Liver (tissue), 9 donors: Measurements from ENCODE around the gene GRB2. TPM values are rescaled to one million over a fixed set of nuclear protein-coding genes. Genes with fewer than 3 reads are reported as not detected.
"Not testable (repeated sequence)": the region's sequence is repeated elsewhere in the genome, so short reads cannot be mapped to it uniquely, and the experiment has no call there.

Experiments used
- DNase-seq: peaks from one replicate; pipeline ENCODE4 v3.0.0-alpha.2; 2017; ENCODE audit warnings: low spot score
- H3K27ac ChIP-seq, 2 donors: one replicate each; pipeline ENCODE4 v1.7.0; 2013; ENCODE audit warnings: inconsistent platforms in 2 of 2, low read length in 2 of 2, control low read depth in 1 of 2, low read depth in 1 of 2, mild to moderate bottlenecking in 1 of 2
- H3K27me3 ChIP-seq, 4 donors: one replicate each; pipeline versions ENCODE4 v1.6.1 to v1.7.0; 2013; ENCODE audit warnings: low read length in 3 of 4, inconsistent platforms in 1 of 4, mild to moderate bottlenecking in 1 of 4, moderate library complexity in 1 of 4; ENCODE audit not compliant: control insufficient read depth in 4 of 4, insufficient read depth in 4 of 4
- H3K36me3 ChIP-seq, 4 donors: one replicate each; pipeline versions ENCODE4 v1.6.1 to v1.7.0; 2013; ENCODE audit warnings: low read length in 3 of 4, mild to moderate bottlenecking in 3 of 4, low read depth in 1 of 4, moderate library complexity in 1 of 4; ENCODE audit not compliant: control insufficient read depth in 4 of 4, insufficient read depth in 3 of 4
- H3K4me1 ChIP-seq, 4 donors: one replicate each; pipeline versions ENCODE4 v1.6.1 to v1.7.0; 2013; ENCODE audit warnings: low read length in 3 of 4, mild to moderate bottlenecking in 3 of 4, moderate library complexity in 1 of 4; ENCODE audit not compliant: control insufficient read depth in 4 of 4, insufficient read depth in 4 of 4
- H3K4me3 ChIP-seq, 3 donors: one replicate each; pipeline versions ENCODE4 v1.6.1 to v1.7.0; 2013; ENCODE audit warnings: low read length in 3 of 3, control low read depth in 1 of 3, low read depth in 1 of 3, mild to moderate bottlenecking in 1 of 3
- H3K9ac ChIP-seq, 2 donors: one replicate each; pipeline ENCODE4 v1.7.0; 2013; ENCODE audit warnings: low read length in 2 of 2, mild to moderate bottlenecking in 2 of 2, moderate library complexity in 2 of 2, control low read depth in 1 of 2, low read depth in 1 of 2
- H3K9me3 ChIP-seq, 4 donors: one replicate each; pipeline versions ENCODE4 v1.6.1 to v1.7.0; 2013; ENCODE audit warnings: low read length in 3 of 4; ENCODE audit not compliant: control insufficient read depth in 4 of 4
- ATF3 ChIP-seq: IDR thresholded peaks from 2 replicates; pipeline ENCODE4 v1.6.1; 2016; ENCODE audit warnings: antibody characterized with exemption
- EGR1 ChIP-seq, 2 donors: IDR thresholded peaks; 2 replicates each; pipeline ENCODE4 v1.6.1; 2016 to 2018; ENCODE audit warnings: antibody characterized with exemption in 2 of 2, low read depth in 2 of 2
- FOXA1 ChIP-seq: IDR thresholded peaks from 2 replicates; pipeline ENCODE4 v1.6.1; 2016; ENCODE audit warnings: antibody characterized with exemption
- FOXA2 ChIP-seq: IDR thresholded peaks from 2 replicates; pipeline ENCODE4 v1.6.1; 2016; ENCODE audit warnings: antibody characterized with exemption
- GABPA ChIP-seq, 2 donors: IDR thresholded peaks in 1 of 2; conservative IDR thresholded peaks in 1 of 2; 2 replicates each; pipeline ENCODE4 v1.6.1; 2016; ENCODE audit warnings: antibody characterized with exemption in 2 of 2, mild to moderate bottlenecking in 1 of 2, moderate library complexity in 1 of 2
- JUND ChIP-seq, 2 donors: IDR thresholded peaks; 2 replicates each; pipeline ENCODE4 v1.6.1; 2016; ENCODE audit warnings: antibody characterized with exemption in 2 of 2
- RAD21 ChIP-seq, 2 donors: IDR thresholded peaks; 2 replicates each; pipeline ENCODE4 v1.6.1; 2016; ENCODE audit warnings: antibody characterized with exemption in 2 of 2, mild to moderate bottlenecking in 2 of 2
- RXRA ChIP-seq, 2 donors: IDR thresholded peaks; 2 replicates each; pipeline ENCODE4 v1.6.1; 2017 to 2018; ENCODE audit warnings: antibody characterized with exemption in 2 of 2, mild to moderate bottlenecking in 1 of 2
- SP1 ChIP-seq: IDR thresholded peaks from 2 replicates; pipeline ENCODE4 v1.6.1; 2018; ENCODE audit warnings: antibody characterized with exemption, mild to moderate bottlenecking
- TAF1 ChIP-seq: conservative IDR thresholded peaks from 2 replicates; pipeline ENCODE4 v1.6.1; 2016; ENCODE audit warnings: antibody characterized with exemption, mild to moderate bottlenecking
- YY1 ChIP-seq: IDR thresholded peaks from 2 replicates; pipeline ENCODE4 v1.6.1; 2016; ENCODE audit warnings: antibody characterized with exemption, mild to moderate bottlenecking
- ZBTB33 ChIP-seq: IDR thresholded peaks from 2 replicates; pipeline ENCODE4 v1.6.1; 2016; ENCODE audit warnings: antibody characterized with exemption
- WGBS: extraction: QIAGEN DNeasy Blood & Tissue Kit; methylation state at CpG from one replicate; pipeline ENCODE4 v1.1.7; 2013; 5-methylcytosine and 5-hydroxymethylcytosine counted together
- polyA plus RNA-seq, 2 donors: library from polyadenylated mRNA; stranded (reverse) in 1 of 2; unstranded in 1 of 2; fragments of 200-250 nt in 1 of 2; fragments of >200 nt in 1 of 2; fragmentation: Nextera tagmentation in 1 of 2; extraction: Ambion mirVana in 1 of 2; gene quantifications; one replicate each; pipeline versions ENCODE4 v1.2.1 to v1.2.3, GENCODE V29; 2013 to 2015
- total RNA-seq, 2 donors: library from RNA; depleted of rRNA; stranded (reverse); fragments of >200 nt; gene quantifications; one replicate each; pipeline ENCODE4 v1.2.3, GENCODE V29; 2014
- TF ChIP-seq, protein P1 (sequence below): IDR thresholded peaks from 2 replicates; pipeline ENCODE4 v1.6.1; 2016; ENCODE audit warnings: antibody characterized with exemption
- TF ChIP-seq, protein P2 (sequence below): fragments of 150-350 bp; IDR thresholded peaks from 2 replicates; pipeline ENCODE4 v1.5.1; 2017; ENCODE audit warnings: improper control_type of control experiment, low read depth, low read length; ENCODE audit not compliant: missing input control
- donor health status: healthy.
- donor health status: healthy.
- donor health status: healthy.
- donor health status: healthy.
- donor health status: healthy.

Gene GRB2
- total RNA-seq (10 to 100 TPM; 49.3 to 91.8 TPM), polyA plus RNA-seq (10 to 100 TPM; 36.0 to 49.9 TPM)

- DNase-seq: peak; percentile 99
- Histone ChIP-seq H3K9me3 (no peaks in the 10 kb centered on the region), H3K27ac (peak within 1 kb of the TSS; percentile 80 to 81), H3K36me3 (no peaks in the 10 kb centered on the region), H3K4me3 (peak within 1 kb of the TSS; percentile 73 to 87 (median 84)), H3K9ac (peak within 1 kb of the TSS; percentile 72 to 86), H3K4me1 (peaks cover 1 to 18% (median 11%) of the 10 kb centered on the region in 4 donors), H3K27me3 (no peaks in the 10 kb centered on the region)
- TF ChIP-seq EGR1 (IDR thresholded peaks at IDR 0.05; ENCODE audit: low read depth in 2 of 2) (peak in 1 of 2 donors; percentile 64), GABPA (IDR thresholded peaks at IDR 0.05 in 1 of 2, conservative IDR thresholded peaks at IDR 0.05 in 1 of 2) (peak in 1 of 2 donors; percentile 84), YY1 (peak; percentile 40), RXRA (IDR thresholded peaks at IDR 0.05) (peak; percentile 14 to 17), JUND (IDR thresholded peaks at IDR 0.05) (no peak), SP1 (peak; percentile 42), ZBTB33 (peak; percentile 99), TAF1 (no peak), RAD21 (IDR thresholded peaks at IDR 0.05) (peak; percentile 10), FOXA1 (no peak), ATF3 (no peak)
- TF ChIP-seq, protein P1, sequence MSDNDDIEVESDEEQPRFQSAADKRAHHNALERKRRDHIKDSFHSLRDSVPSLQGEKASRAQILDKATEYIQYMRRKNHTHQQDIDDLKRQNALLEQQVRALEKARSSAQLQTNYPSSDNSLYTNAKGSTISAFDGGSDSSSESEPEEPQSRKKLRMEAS: peak; percentile 45
- under 1% methylated on average over 74 of the region's 74 CpGs for WGBS
Observed at GRCh38 chr17:75405365-75406221, at the start of gene GRB2. GRB2 (minus strand) TSS chr17:75405678; CDS start chr17:75393628, 12,050 bp downstream.

- H3K9me3 ChIP-seq, DNase-seq, H3K36me3 ChIP-seq, H3K4me3 ChIP-seq, H3K9ac ChIP-seq, H3K27ac ChIP-seq, H3K27me3 ChIP-seq: not testable (repeated sequence)
- H3K4me1 ChIP-seq: peaks cover 2 to 20% (median 16%) of the 10 kb centered on the region in 4 donors
- WGBS: 99% methylated on average over 3 of the region's 3 CpGs
Observed at GRCh38 chr17:75454672-75455071, 49.2 kb upstream of the GRB2 start.

- TF ChIP-seq FOXA2 (no peak), YY1 (no peak), RAD21 (IDR thresholded peaks at IDR 0.05) (no peak), TAF1 (no peak), EGR1 (IDR thresholded peaks at IDR 0.05; ENCODE audit: low read depth in 2 of 2) (no peak), FOXA1 (no peak)
- TF ChIP-seq, protein P2, sequence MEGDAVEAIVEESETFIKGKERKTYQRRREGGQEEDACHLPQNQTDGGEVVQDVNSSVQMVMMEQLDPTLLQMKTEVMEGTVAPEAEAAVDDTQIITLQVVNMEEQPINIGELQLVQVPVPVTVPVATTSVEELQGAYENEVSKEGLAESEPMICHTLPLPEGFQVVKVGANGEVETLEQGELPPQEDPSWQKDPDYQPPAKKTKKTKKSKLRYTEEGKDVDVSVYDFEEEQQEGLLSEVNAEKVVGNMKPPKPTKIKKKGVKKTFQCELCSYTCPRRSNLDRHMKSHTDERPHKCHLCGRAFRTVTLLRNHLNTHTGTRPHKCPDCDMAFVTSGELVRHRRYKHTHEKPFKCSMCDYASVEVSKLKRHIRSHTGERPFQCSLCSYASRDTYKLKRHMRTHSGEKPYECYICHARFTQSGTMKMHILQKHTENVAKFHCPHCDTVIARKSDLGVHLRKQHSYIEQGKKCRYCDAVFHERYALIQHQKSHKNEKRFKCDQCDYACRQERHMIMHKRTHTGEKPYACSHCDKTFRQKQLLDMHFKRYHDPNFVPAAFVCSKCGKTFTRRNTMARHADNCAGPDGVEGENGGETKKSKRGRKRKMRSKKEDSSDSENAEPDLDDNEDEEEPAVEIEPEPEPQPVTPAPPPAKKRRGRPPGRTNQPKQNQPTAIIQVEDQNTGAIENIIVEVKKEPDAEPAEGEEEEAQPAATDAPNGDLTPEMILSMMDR: no peak
- no peaks in the 10 kb centered on the region for H3K36me3 ChIP-seq
- no peak overlapping the region for H3K4me3 ChIP-seq
- H3K9me3 ChIP-seq: no peaks in the 10 kb centered on the region
- peaks cover 2 to 19% (median 13%) of the 10 kb centered on the region in 4 donors for H3K4me1 ChIP-seq
- H3K9ac ChIP-seq: no peak overlapping the region
- no peak for DNase-seq
- no peaks in the 10 kb centered on the region for H3K27me3 ChIP-seq
- no peak overlapping the region for H3K27ac ChIP-seq
Observed at GRCh38 chr17:75454193-75454592, 48.7 kb upstream of the GRB2 start.
